ENCODE measurements around the gene CAMK4. TPM values are rescaled to one million over a fixed set of nuclear protein-coding genes. Genes with fewer than 3 reads are reported as not detected.

CAMK4 gene
- total RNA-seq, 1 donor from 2014 or later: 11.2 TPM

DNA sequence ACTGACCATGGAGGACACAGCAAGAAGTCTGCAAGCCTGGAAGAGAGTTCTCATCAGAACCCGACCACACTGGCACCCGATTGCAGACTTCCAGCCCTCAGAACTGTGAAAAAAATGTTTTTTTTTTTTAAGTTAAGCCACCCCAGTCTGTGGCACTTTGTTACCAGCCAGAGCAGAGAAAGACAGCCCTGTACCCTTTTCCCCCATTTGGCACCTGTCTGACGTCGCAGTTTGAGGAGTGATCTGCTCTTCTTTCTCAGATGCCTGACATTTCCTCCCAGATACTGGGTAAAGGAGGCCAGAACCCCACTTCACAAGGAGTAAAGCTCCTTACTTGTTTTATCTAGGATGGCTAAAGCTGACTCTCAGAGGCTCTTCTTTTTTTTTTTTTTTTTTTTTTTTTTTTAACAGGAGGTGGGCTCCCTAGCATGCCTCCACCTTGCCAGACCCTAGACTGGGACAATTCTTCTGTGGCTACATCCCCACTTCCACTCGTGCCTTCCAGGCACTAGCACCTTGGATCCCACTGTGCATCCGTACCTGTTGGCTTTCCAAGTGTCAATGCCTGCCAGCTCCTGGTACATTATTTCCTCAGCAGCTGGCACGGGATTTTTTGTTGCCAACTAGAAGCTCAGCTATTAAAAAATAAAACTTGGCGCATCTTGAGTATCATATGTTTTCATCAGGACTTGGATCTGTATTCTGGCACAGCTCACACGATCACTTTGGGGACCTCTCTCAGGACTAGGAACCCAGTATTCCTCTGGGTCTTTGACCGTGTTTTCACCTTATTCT, 14.4 kb downstream of the CAMK4 start:
- no peaks in the 10 kb centered on the region for H3K9me3 Mint-ChIP-seq
- DNase-seq (ENCODE audit: extremely low spot score, unreplicated experiment): no peak

GRCh38 chr5:111241696-111242095, 17.5 kb downstream of the CAMK4 start:
- DNase-seq (ENCODE audit: extremely low spot score, unreplicated experiment): no peak
- peaks cover 8% of the 10 kb centered on the region for H3K4me1 Mint-ChIP-seq (ENCODE audit: unreplicated experiment)
- TF ChIP-seq, protein P1, sequence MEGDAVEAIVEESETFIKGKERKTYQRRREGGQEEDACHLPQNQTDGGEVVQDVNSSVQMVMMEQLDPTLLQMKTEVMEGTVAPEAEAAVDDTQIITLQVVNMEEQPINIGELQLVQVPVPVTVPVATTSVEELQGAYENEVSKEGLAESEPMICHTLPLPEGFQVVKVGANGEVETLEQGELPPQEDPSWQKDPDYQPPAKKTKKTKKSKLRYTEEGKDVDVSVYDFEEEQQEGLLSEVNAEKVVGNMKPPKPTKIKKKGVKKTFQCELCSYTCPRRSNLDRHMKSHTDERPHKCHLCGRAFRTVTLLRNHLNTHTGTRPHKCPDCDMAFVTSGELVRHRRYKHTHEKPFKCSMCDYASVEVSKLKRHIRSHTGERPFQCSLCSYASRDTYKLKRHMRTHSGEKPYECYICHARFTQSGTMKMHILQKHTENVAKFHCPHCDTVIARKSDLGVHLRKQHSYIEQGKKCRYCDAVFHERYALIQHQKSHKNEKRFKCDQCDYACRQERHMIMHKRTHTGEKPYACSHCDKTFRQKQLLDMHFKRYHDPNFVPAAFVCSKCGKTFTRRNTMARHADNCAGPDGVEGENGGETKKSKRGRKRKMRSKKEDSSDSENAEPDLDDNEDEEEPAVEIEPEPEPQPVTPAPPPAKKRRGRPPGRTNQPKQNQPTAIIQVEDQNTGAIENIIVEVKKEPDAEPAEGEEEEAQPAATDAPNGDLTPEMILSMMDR (conservative IDR thresholded peaks at IDR 0.05): no peak
- H3K27ac Mint-ChIP-seq: no peak overlapping the region
- H3K4me3 Mint-ChIP-seq: no peak overlapping the region
- no peaks in the 10 kb centered on the region for H3K9me3 Mint-ChIP-seq
- no peaks in the 10 kb centered on the region for H3K36me3 Mint-ChIP-seq
- H3K27me3 Mint-ChIP-seq: peaks cover 3% of the 10 kb centered on the region

More for the DNA sequence above, 14.4 kb downstream of the CAMK4 start:
- no peak overlapping the region for H3K4me3 Mint-ChIP-seq
- TF ChIP-seq, protein P1 (conservative IDR thresholded peaks at IDR 0.05): no peak
- H3K36me3 Mint-ChIP-seq: no peaks in the 10 kb centered on the region
- no peak overlapping the region for H3K27ac Mint-ChIP-seq
- H3K4me1 Mint-ChIP-seq (ENCODE audit: unreplicated experiment): peaks cover 9% of the 10 kb centered on the region
- peaks cover 7% of the 10 kb centered on the region for H3K27me3 Mint-ChIP-seq

DNA sequence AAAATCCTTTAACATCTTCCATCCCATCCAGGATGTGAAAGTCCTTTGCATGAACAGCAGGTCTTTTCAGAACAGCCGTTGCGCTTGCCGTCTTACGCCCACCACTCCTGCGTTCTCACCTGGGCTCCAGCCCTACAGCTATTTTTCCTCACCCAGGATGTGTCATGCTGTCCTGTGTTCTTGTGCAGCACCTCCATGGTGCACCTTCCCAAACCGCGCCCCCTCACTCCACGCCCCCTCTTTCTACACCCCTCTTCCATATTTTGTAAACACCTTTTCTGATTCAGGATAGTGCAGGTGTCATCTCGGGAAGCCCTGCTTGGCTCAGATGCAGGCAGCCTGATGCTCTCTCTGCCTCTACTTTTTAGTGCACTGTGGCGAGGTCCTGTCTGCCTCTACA, 18.4 kb downstream of the CAMK4 start:
- H3K4me1 Mint-ChIP-seq (ENCODE audit: unreplicated experiment): no peaks in the 10 kb centered on the region
- H3K27me3 Mint-ChIP-seq: peaks cover 3% of the 10 kb centered on the region
- DNase-seq (ENCODE audit: extremely low spot score, unreplicated experiment): no peak
- H3K36me3 Mint-ChIP-seq: no peaks in the 10 kb centered on the region
- no peak overlapping the region for H3K27ac Mint-ChIP-seq
- TF ChIP-seq, protein P1 (conservative IDR thresholded peaks at IDR 0.05): no peak
- H3K4me3 Mint-ChIP-seq: no peak overlapping the region
- no peaks in the 10 kb centered on the region for H3K9me3 Mint-ChIP-seq

DNA sequence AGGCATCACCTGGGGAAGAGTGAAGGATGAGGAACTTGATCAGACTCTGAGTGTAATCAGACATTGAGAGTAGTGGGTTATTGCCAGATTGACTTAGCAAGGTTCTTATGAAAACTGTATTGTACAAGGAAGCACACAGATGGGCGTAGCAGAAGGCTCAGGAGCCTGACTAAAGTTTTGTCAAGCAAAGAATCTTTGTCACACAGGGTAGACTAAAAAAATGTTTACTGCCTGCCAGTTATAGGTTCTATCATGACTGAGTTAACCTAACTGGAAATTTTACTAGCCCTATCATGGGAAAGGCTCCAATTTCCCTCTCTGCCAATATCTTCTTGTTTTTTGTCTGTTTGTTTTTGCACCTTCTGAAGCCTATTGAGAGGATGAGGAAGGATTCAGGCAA, 19.1 kb downstream of the CAMK4 start:
- Mint-ChIP-seq H3K27ac (no peak overlapping the region), H3K9me3 (no peaks in the 10 kb centered on the region), H3K27me3 (peaks cover 3% of the 10 kb centered on the region), H3K36me3 (no peaks in the 10 kb centered on the region), H3K4me3 (no peak overlapping the region), H3K4me1 (ENCODE audit: unreplicated experiment) (no peaks in the 10 kb centered on the region)
- no peak for DNase-seq (ENCODE audit: extremely low spot score, unreplicated experiment)
- TF ChIP-seq, protein P1 (conservative IDR thresholded peaks at IDR 0.05): no peak

- Mint-ChIP-seq H3K4me1 (ENCODE audit: unreplicated experiment) (no peaks in the 10 kb centered on the region), H3K4me3 (no peak overlapping the region), H3K27ac (no peak overlapping the region), H3K36me3 (no peaks in the 10 kb centered on the region), H3K9me3 (no peaks in the 10 kb centered on the region), H3K27me3 (peaks cover 3% of the 10 kb centered on the region)
- TF ChIP-seq, protein P1 (conservative IDR thresholded peaks at IDR 0.05): no peak
- DNase-seq (ENCODE audit: extremely low spot score, unreplicated experiment): no peak
Observed at GRCh38 chr5:111245654-111246053, 21.5 kb downstream of the CAMK4 start.

All from type B pancreatic cell (in vitro differentiated cells).